Fibroblast of peridontal ligament (primary cell): ENCODE measurements around the gene PRDM2.

ENCODE experiments used
- DNase-seq: peaks from one replicate; pipeline ENCODE4 v3.0.0-alpha.2; 2010; ENCODE audit errors: extremely low read depth

PRDM2 gene

DNA sequence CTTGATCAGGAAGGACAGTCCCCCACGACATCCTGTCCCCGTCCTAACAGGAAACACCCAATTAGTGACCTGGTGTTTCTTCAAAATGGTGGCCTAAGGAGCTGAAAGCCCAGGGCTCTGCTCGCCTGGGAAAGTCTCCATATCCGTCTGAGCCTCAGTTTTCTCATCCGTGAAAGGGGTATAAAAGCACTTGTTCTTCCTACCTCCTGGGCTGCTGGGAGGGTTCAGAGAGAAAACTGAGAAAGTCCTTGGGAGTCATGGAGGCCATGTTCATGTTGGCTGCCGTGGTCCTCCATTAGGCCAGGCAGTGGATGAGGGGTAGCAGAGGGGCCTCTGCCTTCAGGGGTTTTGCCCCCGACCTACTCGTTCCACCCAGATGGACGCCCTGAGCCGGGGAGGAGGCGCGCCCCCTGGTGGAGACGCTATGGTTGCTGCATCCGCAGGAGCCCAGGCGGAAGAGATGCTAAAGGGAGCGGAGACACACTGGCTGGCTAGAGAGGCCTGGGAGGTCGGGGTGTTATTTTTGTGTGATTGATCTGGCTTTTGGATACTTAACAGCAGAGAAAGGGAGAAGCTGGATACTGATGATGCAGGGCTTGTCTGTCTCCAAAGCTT lies 113.5 kb downstream of the PRDM2 start:
- DNase-seq, result no peak

DNA sequence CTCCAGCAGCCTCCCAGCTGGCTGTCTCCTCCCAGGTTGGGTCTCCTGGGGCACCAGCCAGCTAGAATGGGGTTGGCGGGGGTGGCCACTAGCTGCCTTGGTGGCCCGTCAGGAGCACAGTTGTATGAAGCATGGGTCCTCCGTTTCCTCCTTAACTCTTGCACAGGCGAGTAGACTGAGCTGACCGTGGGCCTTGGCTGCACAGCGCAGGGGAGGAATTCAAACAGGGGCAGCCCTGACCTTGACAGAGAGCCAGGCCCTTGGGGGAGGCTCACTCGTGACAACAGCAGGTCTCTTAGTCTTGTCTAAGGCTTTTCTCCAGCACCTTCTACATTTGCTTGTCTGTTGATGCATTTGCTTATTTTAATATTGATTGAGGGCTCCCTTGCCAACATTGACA lies 114.1 kb downstream of the PRDM2 start:
- DNase-seq, result no peak

DNA sequence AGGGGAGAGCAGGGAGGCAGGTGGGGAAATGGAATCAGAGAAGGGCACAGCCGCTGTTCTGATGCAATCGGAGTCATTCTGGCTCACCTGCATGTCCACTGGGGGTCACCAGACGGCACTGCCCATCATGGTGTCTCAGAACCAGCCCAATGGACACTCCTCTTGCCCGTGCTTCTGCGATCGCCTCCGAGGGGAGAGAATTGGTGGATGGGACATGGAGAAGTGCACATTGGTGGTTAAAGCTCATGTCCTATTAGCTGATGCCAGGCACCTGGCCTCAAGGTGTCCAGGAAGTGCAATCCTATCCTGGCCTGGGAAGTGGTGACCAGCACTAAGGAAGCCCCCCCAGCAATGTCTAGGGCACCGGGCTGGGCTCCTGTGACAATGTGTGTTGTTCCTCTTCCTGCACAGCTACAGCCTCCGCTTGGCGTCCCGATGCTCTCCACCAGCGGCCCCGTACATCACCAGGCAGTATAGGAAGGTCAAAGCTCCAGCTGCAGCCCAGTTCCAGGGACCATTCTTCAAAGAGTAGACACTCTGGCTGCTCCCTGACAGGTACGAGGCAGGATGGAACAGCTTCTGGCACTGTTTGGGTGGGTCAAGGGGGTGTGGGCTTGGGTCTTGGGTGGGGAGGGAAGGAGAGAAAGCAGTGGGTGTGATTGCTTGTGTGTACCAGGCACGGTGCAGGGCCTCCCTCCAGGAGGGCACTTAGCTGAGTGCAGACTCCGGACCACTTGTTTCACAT lies 116.2 kb downstream of the PRDM2 start:
- DNase-seq, result no peak

DNA sequence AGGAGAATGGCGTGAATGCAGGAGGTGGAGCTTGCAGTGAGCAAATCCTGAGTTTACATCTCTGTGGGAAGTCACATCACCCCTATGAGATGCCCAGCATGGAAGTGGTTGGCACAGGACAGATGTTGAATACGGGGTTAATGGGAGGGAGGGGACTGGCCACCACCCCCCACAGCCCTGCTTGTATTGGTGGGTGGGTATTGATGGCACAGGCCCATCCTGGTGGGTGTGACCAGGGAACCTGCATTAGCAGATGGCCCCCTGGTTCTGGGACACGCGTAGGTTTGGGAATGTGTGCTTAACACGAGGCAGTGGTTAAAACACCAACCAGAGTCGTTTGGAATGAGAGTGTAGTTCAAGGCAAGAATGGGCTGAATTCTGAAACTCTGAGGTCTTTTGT lies 117.9 kb downstream of the PRDM2 start:
- no peak for DNase-seq

DNA sequence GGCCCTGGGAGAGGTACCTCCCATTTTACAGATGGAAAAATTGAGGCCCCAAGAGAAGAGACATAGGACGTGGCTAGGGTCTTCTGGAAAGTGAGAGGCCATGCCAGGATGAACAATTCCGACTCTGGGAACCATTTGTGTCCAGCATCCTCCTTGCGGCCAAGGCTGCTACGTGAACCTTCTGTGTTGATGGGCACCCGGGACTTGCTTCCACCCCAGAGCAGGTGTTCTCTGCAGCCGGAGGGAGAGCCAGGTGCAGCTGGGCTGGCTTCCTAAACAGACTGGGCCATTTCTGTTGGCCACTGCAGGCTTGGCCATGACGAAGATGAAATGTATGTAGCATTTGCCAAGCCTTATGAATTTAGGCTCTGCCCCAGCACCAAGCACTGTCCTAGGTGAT lies 118.9 kb downstream of the PRDM2 start:
- DNase-seq, result no peak

DNA sequence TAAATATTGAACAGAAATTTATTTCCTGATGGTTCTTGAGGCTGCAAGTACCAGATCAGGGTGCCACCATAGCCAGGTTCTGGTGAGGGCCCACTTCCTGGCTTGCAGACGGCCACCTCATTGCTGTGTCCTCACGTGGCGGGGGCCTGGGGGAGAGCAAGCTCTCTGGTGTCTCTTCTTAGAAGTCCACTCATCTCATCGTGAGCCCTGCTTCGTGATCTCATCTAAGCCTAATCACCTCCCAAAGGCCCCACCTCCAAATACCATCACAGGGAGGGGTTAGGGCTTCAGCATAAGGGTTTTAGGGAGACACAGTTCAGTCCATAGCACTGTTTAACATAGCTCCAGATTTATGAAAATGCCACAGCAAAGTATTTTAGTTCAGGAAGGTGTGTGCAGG lies 119.7 kb downstream of the PRDM2 start:
- DNase-seq, result no peak

DNA sequence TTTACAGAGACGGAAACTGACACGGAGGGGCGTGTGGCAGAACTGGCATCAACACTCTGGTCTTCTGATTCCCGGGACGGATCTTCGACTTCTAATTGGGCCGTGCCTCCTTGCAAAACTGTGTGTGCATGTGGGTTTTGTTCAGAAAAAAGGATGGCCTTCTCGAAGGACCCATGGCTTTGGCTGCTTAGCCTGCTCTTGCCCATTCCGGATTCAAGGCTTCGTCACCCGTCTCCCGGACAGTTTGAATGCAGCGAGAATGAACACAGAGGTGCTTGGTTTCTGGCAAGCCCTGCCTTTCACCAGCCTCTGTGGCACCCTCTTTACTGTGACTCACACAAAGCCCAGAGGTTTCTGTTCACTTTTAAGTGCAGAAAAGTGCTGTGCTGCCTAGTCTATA lies 120.1 kb downstream of the PRDM2 start:
- no peak for DNase-seq

DNA sequence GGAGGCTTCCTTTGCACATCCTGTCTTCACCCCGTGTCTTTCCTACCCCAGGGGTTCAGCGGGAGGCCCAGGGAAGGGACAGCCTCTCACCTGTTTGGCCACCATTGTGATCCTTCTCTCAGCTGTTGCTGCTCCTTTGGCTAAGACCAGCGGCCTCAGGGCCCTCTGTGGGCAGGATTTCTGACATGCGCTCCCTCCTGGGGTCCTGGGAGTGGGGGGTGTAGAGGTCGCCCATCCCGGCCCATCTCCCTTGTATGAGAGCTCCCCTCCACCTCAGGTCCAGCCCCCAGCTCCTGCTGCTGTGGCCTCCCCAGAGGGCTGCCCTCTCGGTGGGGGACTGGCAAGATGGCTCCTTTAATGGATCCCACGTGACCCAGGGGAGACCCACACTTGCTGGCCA lies 120.5 kb downstream of the PRDM2 start:
- DNase-seq, result no peak

DNA sequence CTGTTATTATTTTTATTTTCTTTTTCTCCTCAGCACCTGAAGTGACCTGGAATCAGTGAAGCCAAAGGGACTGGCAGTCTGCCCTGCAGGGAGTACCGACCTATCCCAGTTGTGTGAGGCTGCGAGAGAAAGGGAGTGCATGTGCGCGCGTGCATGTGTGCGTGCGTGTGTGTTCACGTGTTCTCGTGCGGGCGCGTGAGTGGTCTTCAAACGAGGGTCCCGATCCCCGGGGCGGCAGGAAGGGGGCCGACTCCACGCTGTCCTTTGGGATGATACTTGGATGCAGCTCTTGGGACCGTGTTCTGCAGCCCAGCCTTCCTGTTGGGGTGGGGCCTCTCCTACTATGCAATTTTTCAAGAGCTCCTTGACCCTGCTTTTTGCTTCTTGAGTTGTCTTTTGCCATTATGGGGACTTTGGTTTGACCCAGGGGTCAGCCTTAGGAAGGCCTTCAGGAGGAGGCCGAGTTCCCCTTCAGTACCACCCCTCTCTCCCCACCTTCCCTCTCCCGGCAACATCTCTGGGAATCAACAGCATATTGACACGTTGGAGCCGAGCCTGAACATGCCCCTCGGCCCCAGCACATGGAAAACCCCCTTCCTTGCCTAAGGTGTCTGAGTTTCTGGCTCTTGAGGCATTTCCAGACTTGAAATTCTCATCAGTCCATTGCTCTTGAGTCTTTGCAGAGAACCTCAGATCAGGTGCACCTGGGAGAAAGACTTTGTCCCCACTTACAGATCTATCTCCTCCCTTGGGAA lies 123.3 kb downstream of the PRDM2 start:
- DNase-seq, result no peak

DNA sequence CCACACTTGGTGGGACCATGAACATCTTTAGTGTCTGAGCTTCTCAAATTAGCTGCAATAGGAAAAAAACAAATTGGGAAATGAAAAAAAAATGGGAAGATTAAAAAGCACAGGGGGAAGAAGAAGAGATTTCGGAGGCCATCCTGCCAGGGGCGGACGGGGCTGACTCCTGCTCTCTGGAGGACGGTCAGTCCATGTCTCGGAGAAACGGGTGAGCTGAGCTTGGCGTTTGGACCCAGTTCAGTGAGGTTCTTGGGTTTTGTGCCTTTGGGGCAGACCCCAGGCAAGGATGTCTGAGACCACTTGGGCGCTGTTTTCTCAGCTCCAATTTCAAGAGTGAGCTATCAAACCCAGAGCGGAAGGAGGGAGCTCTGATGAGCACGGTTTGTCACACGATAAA lies 123.9 kb downstream of the PRDM2 start:
- no peak for DNase-seq

DNA sequence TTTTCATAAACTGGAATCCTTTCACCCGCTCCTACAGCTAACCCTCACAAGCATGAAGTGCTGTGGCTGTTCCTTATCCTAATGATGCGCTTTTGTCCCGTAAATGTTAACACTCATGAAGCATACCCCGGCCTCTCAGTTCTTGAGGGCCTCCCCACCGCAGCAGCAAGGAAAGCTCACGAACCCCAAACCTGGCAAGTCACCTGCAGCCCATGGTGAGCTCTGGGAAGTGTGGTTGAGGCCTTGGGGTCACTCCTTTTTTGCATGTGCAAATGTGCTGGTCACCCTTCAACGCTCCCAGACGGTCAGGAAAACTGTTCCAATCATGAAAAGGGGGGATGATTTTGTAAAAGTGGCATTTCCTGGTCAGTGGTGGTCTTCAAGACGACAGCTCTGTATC lies 124.6 kb downstream of the PRDM2 start:
- DNase-seq, result no peak

DNA sequence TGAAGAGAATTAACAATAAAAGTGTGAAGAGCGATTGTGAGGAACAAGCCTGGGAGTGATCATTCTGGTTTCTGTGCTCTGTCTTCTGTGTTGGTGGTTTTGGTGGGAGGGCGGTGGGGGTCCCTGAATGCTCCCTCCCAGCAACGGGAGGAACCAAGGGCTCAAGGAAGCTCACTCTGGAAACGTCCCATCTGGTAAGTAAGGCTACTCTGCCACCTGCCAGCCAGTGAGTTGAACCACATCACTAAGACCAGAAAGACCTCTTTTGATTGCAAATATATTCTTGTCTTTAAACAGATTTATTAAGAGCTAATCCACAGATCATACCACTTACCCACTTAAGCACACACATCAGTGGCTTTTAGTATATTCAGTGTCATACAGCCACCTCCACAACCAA lies 125.0 kb downstream of the PRDM2 start:
- peak; percentile 17 for DNase-seq

DNA sequence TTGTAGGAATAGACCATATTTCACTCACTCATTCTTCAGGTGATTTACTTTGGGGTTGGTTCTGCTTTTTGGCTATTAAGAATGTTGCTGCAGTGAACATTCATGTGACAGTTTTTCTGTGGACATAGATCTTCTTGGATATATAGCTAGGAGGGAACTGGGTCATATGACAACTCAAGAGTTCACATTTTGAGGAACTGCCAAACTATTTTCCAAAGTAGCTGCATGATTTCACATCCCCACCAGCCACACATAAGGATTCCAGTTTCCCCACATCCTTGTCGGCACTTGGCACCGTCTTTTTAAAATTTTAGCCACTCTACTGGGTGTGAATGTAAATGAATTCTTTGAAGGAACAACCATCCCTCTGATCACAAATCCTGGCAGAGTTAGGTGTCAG lies 126.0 kb downstream of the PRDM2 start:
- DNase-seq, result no peak

DNA sequence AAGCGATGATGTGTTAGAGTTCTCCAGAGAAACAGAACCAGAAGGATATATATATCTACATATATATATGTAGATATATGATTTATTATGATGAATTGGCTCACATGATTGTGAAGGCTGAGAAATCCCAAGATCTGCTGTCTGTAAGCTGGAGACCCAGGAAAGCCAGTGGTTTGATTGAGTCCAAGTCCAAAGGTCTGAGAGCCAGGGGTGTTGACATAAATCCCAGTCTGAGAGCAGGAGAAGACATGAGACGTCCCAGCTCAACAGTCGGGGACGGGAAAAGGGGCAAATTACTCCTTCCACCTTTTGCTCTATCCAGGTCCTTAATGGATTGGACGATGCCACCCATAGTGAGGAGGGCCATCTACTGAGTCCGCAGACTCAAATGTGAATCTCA lies 126.6 kb downstream of the PRDM2 start:
- no peak for DNase-seq

DNA sequence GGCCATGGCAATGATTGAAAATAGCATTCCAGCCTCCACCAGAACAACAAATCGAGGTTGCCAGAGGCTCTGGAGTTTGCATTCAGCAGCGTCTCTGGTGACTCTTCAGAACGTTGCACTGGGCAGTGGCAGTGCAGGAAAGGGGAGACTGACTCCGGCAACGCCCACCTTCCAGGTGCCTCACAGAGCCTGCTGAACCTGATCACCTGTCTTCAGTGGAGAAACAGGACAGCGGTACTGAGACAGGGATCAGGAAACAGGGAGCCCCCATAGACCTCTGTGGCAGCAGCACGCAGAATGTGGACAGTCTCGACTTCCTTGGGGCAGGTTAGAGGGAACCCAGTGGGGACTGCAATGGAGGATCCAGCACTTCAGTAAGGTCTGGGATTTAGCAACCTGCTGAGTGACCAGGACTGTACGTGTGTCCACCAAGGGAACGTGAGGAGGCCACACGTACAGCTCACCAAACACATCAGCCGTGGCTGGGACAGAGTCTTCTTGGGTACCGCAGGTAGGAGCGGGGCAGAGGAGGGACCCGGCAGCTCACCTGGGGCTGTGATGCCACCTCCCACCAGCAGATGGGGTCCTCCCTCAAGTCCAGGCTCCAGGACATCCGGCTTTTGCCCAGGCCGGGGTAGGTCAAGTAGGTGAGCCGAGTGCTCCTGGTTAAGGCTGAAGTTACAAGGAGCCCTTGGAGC lies 128.6 kb downstream of the PRDM2 start:
- DNase-seq, result no peak

DNA sequence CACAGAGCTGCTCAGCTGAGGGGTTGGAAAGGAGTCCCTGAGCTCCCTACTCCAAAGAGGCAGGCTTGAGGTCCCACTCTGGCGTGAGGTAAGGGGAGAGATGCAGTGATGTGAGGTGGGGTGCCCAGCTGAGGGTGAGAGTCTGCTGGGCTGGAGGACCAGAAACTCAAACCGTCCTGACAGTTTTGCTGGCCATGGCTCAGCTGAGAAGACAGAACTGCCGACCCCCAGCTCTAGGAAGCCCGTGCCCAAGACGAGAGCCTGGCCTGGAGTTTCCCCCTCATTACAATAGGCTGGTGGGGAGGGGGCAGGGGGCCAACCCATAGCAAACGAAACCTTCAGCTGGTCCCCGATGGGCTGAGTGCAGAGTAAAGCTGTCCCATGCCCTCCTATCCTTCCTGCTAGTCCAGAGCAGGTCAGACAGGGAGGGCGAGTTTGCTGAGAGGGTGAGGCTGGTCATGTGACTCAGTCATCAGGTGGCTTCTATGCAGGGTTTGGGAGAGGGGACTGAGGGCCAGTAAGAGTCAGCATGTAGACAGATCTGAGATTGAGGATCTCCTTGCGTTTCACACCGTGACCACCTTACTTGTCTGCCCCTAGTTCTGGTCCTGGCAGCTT lies 129.3 kb downstream of the PRDM2 start:
- DNase-seq, result no peak

DNA sequence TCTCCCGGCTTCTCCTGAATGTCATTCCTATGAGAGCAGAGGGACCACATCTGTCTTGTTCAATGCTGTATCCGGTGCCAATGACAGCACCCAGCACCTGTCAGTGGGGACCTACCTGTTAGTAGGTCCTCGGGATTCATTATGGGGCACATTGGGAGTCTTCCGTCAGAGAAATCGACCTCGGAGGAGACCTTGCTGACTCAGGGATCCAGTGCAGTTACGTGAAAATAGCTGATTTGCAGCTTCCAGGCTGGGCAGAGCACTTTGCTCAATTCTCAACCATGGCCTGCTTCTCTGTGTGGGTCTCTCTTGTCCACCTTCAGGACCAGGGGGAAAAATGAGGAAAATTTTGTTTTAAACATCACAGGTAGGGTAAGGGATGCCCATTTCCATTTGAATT lies 130.2 kb downstream of the PRDM2 start:
- no peak for DNase-seq

DNA sequence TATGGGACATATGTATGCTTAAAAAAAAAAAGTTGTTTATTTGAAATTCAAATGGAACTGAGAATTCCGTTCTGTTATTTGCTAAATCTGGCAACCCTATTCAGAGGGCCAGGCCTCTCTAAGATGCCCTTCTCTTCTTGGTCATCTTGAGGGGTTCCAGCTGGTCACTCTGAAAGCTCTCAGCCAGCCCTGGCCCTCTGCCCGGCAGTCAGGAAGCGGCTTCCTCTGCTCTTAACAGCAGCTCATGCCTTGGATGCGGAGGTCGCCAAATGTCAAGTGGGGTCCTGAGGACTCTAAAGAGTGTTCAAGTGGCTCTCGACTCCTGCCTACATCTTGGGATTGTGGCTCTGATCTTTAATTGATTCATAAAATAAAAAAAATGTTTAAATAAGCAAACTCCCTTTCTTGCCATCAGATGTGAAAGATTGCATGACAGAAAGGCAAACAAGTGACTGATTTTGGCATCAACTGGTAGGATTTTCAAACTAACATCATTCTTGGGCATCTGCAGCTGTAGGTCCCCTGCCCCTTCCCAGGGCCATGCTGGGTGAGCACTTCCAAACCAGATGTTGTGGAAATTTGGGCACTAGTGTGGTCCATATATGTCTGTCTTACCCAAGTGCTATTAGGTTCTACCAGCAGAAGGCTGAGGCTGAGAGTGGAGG lies 130.8 kb downstream of the PRDM2 start:
- DNase-seq, result no peak

DNA sequence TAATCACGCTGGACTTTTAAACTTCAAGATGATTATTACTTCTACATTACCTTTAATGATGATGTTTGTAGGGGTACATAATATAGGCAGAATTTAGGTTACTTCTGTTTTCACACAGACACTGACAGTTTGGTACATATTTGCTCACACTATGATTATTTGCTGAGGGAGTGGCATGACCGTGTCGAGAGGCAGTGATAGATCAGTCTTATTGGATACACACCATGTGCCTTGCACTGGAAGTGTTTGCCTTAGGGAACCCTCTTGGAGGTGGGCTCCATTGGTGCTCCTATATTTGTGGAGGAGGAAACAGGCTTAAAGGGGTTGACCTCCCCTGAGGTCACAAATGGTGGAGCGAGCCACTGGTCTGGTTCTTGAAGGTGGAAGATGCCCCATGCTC lies 132.1 kb downstream of the PRDM2 start:
- no peak for DNase-seq

DNA sequence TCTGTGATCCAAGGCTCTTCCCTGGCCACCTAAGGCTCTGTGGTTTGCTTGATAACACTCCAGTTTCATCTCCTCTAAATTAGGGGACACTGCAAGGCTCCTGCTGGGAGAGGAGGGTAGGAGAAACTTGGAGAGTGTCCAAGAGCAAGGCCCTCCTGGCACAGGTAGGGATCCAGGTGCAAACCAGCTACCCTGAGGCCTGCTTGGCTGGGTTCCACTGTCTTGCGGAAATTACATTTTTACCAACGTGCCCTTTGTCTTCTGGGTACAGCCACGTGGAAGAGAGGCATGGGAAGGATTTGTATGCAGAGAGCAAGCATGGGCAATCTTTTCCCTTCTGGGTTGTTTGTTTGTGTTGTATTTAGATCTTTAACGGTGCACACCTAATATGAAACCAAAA lies 132.5 kb downstream of the PRDM2 start:
- no peak for DNase-seq

DNA sequence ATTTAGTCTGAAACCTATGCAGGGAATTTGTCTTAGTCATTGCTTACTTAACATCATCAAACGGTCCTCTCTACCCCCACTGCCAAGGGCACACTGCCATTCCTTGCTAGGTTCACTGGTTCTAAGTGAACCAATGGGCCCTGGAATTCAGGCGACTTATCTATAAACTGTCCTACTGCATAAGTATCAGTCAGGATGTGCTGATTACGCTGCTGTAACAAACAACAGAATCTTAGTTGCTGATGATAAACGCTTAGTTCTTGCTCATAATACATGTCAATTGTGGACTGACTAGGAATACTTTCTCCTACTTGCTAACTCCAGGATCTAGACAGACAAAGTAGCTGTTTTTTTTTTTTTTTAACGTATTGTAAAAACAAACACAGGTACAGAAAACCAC lies 136.1 kb downstream of the PRDM2 start:
- DNase-seq, result no peak

DNA sequence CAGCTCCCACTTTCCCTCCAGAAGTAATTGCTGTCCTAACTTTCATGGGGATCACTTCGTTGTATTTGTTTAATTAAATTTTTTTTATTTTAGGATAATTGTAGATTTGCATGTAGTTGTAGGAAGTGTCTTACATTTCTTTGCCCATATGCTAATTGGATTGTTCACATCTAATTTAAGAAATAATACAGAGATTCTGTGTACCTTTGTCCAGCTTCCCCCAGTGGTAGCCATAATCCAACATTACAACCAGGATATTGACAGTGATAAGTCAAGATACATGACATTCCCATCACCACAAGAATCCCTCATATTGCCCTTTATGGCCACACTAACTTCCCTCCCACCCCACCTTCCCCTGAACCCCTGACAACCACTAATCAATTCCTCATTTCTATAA lies 136.6 kb downstream of the PRDM2 start:
- DNase-seq, result no peak
